Stimulated activated CD4-positive, alpha-beta T cell treated with anti-CD3 and anti-CD28 coated beads, Interleukin-15, amount 100 ng/mL, for 48 hours (primary cell): ENCODE measurements around the gene CIAO3.

Experiments used
- DNase-seq, 2 donors: peaks; one replicate each; pipeline ENCODE4 v3.0.0-alpha.2; 2020; ENCODE audit warnings: low read depth in 2 of 2

The CIAO3 gene

DNA sequence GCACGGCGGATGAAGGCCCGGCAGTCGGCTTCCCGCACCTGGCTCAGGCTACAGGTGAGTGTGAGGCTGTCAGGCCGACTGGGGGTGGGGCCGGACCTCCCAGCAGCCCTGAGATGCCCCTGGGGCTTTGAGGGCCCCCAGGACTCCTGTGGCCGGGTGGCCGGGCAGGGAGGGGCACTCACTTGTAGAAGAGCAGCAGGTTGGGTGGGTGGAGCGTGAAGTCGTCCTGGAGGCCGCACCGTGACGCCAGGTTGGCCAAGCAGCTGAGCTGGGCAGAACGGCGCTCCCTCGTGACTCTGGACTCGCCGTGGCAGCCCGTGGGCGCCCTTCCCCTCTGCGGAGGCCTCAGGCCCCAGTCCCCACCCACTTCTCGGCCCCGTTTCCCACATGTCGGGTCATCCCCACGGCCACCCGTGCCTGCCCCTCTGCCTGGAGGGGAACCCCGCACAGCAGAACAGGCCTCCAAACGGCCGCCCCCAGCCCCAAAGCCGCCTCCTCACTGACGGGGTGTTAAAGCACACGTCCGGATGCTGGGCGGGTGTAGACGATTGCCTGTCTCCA, 34.5 kb upstream of the CIAO3 start:
- no peak for DNase-seq

DNA sequence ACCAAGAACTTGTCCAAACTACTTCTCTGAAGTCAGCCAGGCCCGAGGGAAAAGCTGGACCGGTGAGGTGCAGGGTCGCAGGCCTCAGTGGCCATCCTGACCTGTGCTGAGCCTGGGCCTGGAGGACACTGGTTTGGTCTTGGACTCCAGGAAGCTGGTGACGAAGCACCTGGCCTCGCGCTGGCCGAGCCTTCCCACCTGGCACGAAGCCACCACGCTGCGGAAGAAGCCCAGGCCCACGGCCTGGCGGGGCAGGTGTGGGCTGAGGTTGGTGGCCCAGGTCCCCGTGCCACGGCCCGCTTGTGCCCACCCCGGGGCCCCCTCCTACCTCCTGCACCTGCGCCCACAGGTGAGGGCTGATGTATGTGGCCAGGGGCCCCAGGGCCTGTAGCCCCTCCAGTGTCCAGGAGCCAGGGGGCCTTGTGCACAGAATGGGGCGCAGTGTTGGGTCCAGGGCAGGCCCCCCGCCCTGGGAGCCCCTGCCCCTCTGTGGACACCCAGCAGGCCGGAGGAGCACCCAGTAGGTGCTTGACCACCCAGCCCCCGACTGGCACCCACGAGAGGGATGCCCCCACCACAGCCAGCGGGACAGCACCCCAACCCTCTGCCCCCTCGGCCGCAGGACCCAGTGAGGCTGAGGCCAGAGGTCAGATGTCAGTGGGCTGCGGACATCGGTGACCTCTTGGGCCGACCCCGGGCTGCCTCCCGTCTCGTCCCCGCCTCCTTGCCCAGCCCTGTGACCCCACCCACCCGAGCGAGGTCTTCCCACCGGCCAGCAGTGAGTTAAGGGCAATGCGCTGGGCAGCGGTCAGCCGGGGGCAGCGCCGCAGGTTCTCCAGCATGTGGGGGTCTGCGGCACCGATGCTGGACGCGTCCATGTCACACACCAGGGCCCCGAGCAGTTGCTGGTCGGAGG, 33.5 kb upstream of the CIAO3 start:
- DNase-seq: no peak

DNA sequence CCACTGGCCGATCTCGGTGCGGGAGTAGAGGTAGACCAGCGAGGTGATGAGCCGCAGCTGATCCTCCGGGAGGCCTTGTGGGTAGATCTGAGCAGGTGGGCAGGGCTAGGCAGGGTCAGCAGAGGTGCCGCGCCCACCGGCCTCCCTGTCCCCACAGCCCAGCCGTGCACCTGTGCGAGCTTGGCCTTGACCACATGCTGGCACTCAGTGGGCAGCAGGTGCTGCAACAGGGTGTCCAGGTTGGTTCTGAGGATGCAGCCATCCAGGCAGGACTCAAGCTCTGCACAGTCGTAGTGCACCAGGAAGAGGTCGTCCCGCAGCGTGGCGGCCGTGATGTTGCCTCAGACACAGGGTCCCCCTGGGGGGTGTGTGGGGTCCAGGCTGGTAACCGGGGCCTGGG, 32.2 kb upstream of the CIAO3 start:
- DNase-seq: no peak

DNA sequence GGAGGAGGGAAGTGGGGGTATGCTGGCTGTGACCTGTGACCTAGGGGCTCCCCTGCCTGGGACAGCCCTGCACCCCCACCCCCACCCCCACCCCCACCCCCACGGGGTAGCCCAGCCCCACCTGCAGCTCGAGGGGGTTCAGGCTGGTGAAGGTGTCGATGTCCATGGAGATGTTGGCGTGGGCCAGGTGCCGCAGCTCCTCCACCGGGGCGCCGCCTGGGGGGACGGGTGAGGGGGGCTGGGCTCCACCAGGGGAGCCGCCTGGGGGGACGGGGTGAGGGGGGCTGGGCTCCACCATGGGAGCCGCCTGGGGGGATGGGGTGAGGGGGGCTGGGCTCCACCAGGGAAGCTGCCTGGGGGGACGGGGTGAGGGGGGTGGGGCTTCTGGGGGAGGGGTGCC, 29.6 kb upstream of the CIAO3 start:
- DNase-seq: no peak

DNA sequence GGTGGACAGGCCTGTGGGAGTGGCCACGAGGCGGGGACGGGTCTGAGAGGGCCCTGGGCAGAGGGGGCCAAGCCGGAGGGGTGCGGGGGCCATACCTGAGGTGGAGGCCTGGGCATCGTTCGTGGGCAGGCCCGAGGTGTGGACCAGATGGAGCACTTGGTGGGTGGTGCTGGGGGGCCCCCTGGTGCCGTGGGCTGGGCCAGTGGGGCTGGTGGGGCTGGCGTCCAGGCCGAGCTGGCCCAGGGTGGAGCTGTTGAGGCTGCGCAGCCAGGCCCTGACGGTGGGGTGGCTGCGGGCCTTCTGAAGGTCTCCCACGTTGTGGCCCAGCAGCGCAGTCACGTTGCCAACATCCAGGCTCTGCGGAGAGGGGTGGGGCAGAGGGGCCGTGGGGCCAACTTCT, 29.1 kb upstream of the CIAO3 start:
- DNase-seq: no peak

DNA sequence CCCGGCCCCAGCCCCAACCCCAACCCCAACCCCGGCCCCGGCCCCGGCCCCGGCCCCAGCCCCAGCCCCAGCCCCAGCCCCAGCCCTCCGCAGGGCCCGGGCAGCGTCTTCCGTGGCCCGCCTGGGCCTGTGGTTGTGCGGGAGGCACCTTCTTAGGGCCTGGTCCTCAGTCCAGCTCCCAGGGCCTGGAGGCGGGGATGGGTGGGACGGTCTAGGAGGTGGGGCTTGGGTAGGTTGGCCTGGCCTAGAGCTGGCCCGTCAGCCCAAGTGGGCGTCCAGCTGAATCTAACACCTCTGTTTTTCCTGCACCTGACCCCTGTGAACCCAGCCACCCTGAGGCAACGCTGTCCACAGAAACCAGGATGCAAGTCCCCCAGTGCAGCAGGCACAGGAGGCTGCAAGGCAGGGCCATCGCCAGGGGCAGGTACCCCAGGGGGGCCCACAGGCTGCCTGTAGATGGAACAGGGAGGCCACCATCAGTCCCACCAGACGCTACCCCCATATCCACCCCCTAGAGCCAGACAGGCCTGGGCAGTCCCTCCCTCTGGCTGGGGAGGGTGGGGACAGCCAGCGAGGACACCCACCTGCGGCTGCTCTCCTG, 28.5 kb upstream of the CIAO3 start:
- no peak for DNase-seq

DNA sequence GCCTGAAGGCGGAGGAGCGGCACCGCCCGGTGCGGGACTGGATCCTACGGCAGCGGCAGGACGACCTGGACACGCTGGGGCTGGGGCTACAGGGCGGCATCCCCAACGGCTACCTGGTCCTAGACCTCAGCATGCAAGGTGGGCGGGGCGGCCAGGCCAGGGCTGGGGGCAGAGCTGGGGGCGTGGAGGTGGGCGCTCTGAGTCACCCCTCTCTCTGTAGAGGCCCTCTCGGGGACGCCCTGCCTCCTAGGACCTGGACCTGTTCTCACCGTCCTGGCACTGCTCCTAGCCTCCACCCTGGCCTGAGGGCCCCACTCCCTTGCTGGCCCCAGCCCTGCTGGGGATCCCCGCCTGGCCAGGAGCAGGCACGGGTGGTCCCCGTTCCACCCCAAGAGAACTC, 27.6 kb upstream of the CIAO3 start:
- no peak for DNase-seq

DNA sequence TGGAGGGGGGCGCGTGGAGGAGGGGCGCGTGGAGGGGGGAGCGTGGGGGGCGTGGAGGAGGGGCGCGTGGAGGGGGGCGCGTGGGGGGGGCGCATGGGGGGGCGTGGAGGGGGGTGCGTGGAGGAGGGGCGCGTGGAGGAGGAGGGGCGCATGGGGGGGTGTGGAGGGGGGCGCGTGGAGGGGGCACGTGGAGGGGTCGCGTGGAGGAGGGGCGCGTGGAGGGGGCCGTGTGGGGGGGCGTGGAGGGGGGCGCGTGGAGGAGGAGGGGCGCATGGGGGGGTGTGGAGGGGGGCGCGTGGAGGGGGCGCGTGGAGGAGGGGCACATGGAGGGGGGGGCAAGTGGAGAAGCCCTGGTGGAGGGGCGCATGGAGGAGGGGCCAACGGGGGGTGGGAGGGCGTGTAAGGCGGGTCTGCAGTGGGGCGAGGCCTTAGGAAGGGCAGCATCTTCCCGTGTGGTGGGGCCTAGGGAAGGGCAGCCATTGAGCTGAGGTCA, 27.0 kb upstream of the CIAO3 start:
- DNase-seq: no peak

DNA sequence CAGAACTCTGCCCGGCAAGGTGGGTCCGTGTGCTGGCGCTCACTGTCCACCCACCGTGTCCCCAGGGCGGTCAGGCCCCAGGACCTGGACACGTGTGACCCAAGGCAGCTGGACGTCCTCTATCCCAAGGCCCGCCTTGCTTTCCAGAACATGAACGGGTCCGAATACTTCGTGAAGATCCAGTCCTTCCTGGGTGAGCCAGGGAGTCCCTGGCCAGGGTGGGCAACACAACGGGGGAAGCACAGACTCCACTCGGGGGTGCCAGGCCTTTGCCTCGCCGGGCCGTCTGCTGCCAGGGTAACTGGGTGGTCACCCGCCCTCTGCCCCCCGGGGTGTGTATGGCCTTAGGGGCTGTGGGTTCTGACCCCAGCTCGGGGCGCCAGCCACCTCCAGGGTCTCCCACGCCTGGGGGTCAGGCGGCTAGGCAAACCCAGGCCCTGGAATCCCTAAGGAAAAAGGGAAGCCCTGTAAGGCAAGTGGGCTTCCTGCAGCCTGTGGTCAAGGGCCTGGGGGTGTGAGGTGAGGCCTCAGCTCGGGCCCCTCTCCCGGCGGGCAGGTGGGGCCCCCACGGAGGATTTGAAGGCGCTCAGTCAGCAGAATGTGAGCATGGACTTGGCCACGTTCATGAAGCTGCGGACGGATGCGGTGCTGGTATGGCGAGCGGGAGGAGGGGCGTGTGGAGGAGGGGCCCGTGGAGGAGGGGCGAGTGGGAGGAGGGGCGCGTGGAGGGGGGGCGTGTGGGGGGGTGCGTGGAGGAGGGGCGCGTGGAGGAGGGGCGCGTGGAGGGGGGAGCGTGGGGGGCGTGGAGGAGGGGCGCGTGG, 26.2 kb upstream of the CIAO3 start:
- no peak for DNase-seq

DNA sequence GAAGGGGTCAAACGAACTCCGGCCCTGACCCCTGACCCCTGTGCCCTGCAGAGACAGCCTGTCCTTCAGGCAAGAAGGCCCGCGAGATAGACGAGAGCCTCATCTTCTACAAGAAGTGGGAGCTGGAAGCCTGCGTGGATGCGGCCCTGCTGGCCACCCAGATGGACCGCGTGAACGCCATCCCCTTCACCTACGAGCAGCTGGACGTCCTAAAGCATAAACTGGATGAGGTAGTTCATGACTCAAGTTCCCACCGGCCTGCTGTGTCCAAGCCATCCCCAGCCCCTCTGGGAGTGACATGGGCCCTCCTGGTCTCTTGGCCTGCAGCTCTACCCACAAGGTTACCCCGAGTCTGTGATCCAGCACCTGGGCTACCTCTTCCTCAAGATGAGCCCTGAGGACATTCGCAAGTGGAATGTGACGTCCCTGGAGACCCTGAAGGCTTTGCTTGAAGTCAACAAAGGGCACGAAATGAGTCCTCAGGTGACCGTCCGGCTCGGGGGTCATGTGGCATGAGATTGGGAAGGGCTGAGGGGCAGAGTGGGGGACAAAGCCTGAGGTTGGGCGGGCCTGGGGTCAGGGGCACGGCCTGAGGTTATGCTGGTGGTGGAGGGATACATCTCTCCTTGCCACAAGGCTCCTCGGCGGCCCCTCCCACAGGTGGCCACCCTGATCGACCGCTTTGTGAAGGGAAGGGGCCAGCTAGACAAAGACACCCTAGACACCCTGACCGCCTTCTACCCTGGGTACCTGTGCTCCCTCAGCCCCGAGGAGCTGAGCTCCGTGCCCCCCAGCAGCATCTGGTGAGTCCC, 25.4 kb upstream of the CIAO3 start:
- no peak for DNase-seq

DNA sequence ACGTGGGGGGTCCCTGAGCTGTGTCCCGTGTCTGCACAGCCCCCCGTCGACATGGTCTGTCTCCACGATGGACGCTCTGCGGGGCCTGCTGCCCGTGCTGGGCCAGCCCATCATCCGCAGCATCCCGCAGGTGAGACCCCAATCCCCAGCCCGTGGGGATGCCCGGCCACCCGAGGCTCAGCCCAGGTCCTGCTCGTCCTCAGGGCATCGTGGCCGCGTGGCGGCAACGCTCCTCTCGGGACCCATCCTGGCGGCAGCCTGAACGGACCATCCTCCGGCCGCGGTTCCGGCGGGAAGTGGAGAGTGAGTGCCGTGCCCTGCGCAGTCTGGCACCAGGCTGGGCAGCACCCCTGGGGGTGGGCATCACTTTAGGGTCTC, 24.7 kb upstream of the CIAO3 start:
- DNase-seq: no peak

DNA sequence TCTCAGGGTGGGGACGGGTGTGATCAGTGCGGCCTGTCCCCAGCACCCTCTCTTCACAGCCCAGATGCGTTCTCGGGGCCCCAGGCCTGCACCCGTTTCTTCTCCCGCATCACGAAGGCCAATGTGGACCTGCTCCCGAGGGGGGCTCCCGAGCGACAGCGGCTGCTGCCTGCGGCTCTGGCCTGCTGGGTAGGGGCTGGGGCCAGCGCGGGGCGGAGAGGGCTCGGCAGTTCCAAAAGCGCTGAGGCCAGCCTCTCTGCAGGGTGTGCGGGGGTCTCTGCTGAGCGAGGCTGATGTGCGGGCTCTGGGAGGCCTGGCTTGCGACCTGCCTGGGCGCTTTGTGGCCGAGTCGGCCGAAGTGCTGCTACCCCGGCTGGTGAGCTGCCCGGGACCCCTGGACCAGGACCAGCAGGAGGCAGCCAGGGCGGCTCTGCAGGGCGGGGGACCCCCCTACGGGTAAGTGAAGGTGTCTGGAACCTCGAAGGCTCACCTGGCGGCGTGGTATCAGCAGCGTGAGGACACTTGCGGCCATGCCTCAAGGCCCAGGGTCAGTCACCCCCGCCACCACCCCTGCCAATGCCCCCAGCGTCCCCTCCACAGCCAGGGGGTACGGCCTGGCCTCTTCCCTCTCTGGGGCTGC, 24.2 kb upstream of the CIAO3 start:
- DNase-seq: no peak

DNA sequence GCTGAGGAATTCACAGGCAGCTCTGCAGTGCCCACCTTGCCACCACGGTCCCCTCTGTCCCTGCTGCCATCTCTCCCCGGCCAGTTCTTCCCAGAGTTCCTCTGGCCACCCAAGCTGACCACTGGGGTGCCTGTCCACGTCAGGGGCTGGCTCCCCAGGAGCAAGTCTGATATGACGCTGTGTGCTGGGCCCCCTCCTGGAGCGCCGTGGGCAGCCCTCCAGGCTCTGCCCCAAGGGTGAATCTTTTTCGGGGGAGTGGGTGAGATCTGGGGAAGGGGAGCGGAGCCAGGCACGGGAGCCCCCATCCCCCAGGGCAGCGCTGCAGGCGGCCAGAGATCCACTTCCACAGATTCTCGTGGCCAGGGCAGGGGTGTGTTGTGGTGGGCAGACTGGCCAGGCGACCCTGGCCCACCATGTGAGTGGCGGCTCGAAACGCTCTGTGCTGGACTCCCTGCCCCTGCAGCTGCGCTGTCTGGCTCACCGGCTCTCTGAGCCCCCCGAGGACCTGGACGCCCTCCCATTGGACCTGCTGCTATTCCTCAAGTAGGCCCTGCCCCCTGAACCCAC, 23.5 kb upstream of the CIAO3 start:
- DNase-seq: no peak

DNA sequence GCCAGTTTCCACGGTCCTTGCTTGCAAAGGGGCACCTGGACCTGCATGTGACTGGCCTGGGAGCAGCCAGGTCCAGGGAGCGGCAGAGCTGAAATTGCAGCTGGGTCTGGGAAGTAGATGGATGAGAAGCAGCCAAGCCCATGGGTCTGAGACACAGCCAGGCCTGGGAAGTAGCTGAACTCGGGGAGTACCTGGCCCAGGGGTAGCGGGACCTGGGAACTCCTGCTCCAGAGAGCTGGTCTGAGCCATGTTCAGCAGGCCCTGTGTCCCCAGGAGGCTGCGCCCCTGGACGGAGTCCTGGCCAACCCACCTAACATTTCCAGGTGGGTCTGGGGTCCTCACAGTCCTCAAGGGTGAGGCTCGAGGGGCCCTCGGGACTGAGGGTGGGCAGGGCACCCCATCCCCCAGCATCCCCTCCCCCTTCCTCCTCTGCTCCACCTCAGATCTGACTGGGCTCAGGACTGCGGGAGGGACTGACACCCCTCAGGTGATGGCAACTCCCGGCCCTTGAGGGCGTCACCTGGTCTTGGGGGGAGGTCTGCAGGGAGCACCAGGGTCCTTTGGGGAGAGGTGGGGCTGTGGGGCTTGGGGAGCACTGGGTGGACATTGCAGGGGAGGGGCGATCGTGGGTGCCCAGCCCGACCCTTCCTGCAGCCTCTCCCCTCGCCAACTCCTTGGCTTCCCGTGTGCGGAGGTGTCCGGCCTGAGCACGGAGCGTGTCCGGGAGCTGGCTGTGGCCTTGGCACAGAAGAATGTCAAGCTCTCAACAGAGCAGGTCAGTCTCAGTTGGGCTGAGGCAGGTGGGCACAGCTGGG, 22.8 kb upstream of the CIAO3 start:
- DNase-seq: no peak

DNA sequence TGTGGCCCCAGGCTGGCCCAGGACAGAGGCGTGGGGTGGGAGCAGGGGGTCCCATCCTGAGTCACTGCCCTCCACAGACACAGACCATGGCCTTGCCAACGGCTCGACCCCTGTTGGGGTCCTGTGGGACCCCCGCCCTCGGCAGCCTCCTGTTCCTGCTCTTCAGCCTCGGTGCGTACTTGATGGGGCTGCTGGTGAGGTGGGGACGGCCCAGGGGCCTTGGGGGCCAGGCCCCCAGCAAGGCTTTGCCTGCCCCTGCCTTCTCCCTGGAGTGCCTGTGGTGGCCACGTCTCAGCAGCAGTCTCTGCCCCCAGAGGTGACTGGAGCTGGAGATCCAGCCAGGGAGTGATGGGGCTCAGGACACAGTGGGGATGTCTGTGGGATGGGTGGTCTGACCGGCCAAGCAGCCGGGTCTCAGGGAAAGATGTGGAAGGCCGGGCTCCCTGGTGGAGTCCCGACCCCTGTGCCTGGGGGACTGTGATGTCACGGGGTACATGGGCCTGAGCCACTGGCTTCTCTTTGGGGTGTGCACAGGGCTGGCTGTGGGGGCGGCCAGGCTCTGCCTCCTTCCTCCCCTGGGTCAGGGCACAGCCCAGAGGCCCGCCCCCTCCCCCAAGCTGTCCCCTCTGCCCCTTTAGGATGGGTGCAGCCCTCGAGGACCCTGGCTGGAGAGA, 21.9 kb upstream of the CIAO3 start:
- DNase-seq: no peak

DNA sequence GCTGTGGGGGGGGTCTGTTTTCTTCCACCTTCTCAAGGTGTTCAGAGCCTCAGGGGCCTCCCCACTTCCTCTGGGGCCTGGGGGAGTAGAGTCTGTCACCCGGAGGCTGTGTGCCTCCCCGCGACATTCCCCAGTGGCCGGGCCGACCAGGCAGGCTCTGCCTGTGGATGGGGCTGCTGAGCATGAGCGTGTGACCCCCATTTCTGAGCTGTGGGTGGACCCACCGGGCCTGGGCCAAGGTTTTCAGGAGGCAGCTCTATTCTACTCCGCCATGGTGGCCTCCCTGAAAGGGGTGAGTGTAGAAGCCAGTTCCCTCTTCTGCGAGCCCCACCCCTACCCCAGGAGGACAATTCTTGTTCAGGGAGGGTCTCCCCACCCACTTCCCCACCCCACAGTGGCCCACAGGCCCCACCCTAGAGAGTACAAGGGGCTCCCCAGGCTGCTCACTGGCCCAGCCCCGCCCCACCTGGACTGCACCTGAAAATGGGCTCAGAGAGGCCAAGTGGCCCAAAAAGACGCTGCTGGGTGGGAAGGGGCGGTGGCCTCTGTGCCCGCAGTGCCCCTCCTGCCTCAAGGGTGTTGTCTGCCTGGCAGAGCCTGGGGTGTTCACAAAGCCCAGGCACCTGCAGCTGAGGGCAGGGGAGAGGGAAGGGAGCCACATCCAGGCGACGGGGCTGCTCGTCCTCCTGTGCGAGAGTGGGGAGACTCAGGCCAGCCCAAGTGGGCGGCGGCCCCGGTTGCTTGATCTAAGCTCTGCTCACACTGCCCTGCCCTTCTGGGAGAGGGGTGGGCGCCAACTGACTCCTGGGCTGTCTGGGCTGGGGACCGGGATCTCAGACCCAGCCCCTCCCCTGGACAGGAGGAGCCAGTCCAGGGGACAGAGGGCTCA, 21.1 kb upstream of the CIAO3 start:
- no peak for DNase-seq

DNA sequence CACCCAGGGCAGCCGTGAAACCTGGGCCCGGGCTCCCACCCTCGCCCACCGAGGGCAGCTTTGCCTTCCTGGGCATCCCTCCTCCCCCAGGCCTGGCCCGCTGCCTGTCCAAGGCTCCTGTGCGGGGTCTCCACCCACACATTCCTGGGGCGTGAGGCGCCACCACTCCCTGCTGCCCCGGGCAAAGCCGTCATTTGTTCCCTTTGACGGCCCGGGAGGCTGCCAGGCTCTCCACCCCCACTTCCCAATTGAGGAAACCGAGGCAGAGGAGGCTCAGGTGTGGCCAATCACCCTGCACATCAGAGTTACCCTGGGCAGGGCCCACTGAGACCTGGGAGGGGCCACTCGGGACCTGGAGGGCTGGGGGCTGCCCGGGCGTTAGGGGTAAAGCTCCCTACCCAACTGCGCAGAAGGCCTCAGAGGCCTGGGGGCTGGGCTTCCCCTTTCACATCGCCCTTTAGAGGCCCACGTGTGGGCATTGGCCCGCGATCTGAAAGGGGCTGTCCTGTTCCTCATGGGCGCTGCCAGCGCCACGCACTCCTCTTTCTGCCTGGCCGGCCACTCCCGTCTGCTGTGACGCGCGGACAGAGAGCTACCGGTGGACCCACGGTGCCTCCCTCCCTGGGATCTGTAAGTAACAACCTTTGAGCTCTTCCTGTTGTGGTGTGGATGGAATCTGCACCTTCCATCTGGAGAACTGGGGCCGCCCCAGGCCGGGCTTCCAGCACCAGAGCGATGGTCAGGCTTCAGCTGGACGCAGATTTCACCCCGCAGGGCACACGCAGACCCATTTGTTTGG, 19.9 kb upstream of the CIAO3 start, which contains the start of gene MSLN:
Gene MSLN, plus strand, starts transcription at position 190 of the 799 bp plus-strand sequence. CDS start 1,947 bp downstream, outside the sequence.
- DNase-seq: no peak
